Measurements from ENCODE around the gene TERT. TPM values are rescaled to one million over a fixed set of nuclear protein-coding genes. Genes with fewer than 3 reads are reported as not detected.

The TERT gene
- total RNA-seq: not detected in 2 replicates

DNA sequence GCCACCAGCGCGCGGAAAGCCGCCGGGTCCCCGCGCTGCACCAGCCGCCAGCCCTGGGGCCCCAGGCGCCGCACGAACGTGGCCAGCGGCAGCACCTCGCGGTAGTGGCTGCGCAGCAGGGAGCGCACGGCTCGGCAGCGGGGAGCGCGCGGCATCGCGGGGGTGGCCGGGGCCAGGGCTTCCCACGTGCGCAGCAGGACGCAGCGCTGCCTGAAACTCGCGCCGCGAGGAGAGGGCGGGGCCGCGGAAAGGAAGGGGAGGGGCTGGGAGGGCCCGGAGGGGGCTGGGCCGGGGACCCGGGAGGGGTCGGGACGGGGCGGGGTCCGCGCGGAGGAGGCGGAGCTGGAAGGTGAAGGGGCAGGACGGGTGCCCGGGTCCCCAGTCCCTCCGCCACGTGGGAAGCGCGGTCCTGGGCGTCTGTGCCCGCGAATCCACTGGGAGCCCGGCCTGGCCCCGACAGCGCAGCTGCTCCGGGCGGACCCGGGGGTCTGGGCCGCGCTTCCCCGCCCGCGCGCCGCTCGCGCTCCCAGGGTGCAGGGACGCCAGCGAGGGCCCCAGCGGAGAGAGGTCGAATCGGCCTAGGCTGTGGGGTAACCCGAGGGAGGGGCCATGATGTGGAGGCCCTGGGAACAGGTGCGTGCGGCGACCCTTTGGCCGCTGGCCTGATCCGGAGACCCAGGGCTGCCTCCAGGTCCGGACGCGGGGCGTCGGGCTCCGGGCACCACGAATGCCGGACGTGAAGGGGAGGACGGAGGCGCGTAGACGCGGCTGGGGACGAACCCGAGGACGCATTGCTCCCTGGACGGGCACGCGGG is at the start of gene TERT:
TERT (minus strand) TSS at position 234 of the 815 bp plus-strand sequence; CDS start at position 155, 79 bp downstream.

DNA sequence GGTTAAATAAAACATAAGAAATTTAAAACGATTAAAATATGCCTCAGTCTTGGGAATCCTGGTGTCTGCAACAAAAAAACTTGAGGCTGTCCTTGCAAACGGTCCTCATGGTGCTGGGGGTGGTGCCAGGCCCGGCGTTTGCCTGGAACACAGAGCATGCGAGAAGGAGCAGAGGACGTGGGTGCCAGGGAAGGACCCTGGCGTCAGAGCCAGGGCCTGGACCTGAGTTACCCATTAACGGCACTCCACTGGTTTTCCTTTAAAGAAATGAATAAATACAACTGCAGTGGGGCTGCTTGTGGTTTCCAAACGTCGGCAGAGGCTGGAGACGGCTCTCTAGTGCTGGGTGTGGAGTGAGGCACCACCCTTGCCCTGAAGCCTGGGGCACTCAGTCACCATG is 69.8 kb downstream of the TERT start, which contains the start of gene SLC6A18:
SLC6A18 (plus strand) TSS at position 301 of the 400 bp plus-strand sequence; CDS start at position 398, 97 bp downstream.

Other genes starting within 250 kb of the TERT start
- 3.1 and 39.3 TPM in 2 replicates for gene SLC12A7, start 183.0 kb downstream of the TERT start, total RNA-seq
- not detected in 2 replicates for gene SLC6A19, start 93.5 kb downstream of the TERT start, total RNA-seq
- gene SLC6A18, start 69.7 kb downstream of the TERT start, total RNA-seq: not detected in 2 replicates
- 300 and 390 TPM in 2 replicates for gene CLPTM1L, start 50.0 kb upstream of the TERT start, total RNA-seq
- gene SLC6A3, start 150.4 kb upstream of the TERT start, total RNA-seq: not detected in 2 replicates
- gene LPCAT1, start 228.9 kb upstream of the TERT start, total RNA-seq: 19.1 and 48.8 TPM in 2 replicates

Data from nasal cavity respiratory epithelium epithelial cell of viscerocranial mucosa (primary cell).